Measurements from ENCODE around the gene PGM1.

Gene PGM1

DNA sequence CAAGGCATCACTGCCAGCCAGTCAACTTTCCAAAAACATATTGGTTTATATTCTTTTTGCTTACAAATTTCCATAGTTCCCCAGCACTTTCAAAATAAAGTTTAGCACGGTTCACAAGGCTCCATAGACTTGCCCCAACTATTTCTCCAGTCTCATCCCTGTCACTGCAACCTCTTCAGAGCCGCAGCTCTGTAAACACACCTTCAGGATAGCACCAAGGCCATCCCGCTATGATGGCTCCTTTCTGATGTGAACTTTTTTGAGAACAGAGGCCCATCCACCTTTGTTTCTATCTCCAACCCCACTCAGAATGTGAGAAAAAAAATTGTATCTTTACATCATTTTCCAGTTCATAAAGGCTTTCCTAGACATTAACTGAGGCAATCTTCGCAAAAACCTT lies 26.3 kb downstream of the PGM1 start:
- TF ChIP-seq, protein P1, sequence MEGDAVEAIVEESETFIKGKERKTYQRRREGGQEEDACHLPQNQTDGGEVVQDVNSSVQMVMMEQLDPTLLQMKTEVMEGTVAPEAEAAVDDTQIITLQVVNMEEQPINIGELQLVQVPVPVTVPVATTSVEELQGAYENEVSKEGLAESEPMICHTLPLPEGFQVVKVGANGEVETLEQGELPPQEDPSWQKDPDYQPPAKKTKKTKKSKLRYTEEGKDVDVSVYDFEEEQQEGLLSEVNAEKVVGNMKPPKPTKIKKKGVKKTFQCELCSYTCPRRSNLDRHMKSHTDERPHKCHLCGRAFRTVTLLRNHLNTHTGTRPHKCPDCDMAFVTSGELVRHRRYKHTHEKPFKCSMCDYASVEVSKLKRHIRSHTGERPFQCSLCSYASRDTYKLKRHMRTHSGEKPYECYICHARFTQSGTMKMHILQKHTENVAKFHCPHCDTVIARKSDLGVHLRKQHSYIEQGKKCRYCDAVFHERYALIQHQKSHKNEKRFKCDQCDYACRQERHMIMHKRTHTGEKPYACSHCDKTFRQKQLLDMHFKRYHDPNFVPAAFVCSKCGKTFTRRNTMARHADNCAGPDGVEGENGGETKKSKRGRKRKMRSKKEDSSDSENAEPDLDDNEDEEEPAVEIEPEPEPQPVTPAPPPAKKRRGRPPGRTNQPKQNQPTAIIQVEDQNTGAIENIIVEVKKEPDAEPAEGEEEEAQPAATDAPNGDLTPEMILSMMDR (IDR thresholded peaks at IDR 0.05) = no peak

DNA sequence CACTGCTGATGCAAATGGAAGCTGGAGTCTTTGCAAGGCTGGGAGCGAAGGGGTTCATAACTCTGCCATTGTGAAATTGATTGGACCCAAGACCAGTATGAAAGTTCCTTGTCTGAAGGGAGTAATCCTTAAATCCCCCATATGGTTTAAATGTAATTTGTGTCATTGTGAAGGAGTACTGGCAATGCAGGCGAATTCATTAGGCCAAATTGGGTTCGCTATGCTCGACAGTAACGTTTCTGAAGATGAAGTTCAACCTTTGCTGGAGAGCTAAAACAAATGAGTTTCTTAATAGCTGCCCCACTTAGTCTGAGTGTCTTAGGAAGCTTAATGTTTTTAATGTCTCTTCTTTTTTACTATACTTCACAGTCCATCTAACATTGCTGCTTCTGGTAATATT lies 27.5 kb downstream of the PGM1 start:
- TF ChIP-seq, protein P1 (IDR thresholded peaks at IDR 0.05) = no peak

DNA sequence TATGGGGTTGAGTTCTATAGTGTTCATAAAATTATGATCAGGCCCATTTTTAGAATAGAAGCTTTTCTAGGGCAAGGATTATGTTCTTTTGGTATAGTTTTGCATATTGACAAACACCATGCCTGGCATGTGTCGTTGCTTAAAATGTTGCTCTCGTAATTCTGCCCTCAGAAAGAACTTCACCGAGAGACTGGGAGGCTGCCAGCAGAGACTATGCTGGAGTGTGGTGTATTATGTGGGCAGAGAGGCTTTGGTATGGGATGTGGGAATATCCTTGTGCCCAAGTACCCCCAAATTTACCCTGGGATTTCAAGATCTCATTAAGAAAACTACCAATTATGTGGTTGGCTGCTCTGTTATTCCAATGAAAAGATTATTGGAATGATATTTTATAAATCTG lies 27.9 kb downstream of the PGM1 start:
- TF ChIP-seq, protein P1 (IDR thresholded peaks at IDR 0.05) = no peak

DNA sequence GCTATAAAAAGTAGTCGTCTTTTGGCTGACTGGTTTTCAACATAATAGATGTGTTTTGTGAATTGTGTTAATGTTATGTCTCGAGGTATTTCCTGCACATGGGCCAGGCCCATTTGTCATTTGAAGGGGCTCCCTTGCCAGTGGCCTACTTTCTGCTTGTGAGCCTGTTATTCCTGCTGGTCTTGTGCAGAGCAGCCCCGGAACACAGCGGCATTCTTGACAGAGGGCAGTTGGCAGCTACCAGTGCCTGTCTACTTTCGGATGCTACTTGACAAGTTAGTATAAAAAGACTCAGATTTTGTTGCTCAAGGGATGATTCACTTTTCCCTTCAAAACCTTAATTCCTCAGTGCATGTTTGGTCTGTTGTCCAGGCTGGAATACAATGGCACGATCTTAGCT lies 28.5 kb downstream of the PGM1 start:
- TF ChIP-seq, protein P1 (IDR thresholded peaks at IDR 0.05) = no peak

DNA sequence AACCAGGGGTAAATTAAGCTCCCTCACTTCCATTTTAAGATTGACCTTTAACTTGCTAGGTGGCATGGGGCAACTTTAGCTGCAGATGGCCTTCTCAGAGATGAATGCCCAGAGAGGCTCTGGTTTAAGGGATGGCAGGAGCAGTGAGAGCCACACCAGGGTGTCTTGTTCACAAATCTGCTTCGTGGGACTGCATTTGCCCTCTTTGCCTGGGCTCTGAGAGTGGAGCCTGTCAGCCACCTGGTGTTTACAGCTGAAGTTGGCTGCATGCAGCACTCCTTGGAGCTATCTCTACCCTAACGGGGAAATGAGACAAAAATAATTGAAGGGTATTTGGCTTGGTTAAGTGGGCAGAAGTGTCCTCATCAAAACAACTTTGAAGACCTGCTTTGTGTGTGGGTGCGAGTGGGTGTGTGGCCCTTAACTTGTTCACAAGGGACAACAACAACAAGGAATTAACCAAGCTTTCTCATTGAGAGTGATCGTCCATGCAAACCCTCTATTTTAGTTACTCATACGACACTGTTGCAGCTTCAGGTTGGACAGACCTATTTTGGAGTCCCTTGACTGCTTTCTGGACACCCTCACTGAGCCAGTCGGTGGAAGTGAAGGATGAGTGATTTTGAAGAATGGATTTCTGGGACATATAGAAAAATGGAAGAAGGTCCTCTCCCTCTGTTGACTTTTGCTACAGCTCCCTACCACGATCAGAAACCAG lies 29.8 kb downstream of the PGM1 start:
- TF ChIP-seq, protein P1 (IDR thresholded peaks at IDR 0.05) = no peak

DNA sequence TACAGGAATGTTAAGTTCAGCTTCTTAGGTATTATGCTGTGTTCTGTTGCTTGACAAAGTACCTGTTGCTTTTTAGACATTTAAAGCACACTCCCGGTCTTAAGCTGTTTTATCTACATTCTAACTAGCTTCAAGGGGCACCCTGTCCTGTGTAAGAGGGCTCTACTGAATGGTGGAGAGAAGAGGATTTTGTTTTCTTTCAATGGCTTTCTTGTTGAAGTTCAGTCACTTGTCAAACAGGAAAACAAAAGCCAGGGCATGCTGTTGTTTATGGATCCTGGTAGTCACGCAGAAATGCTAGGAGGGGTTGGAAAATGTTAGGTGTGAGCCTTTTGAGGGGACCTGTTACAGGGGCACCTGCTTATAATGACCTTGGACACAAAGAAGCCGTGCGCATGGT lies 30.7 kb downstream of the PGM1 start:
- TF ChIP-seq, protein P1 (IDR thresholded peaks at IDR 0.05) = no peak

DNA sequence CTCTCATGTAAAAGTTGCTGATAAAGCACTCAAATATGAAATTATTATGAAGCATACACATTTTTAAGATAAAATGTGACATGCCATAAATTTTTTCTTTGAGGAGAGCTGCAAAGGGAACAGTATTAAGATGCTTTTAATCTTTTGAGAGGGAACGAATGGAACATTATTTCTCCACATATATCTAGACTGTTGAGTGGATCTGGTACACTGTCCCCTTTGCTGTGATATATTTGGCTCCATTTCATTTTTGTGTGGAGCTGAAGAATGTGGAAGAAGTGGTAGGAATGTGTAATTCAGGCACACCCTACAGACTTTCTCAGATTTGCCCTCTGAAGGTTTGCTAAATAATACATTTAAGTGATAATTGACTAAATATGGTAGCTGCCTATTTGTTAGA lies 31.7 kb downstream of the PGM1 start:
- TF ChIP-seq, protein P1 (IDR thresholded peaks at IDR 0.05) = no peak

DNA sequence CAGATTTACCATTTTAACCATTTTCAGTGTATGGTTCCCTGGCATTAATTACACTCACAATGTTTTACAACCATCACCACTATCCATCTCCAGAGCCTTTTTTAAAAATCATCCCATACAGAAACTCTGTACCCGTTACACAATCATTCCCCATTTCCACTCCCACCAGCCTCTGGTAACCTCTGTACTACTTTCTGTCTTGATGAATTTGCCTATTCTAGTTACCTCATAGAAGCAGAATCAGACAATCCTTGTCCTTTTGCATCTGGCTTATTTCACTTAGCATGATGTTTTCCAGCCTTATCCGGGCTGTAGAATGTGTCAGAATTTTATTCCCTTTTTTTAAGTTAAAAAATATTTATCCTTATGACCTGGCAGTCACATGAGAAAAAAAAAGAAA lies 33.0 kb downstream of the PGM1 start:
- TF ChIP-seq, protein P1 (IDR thresholded peaks at IDR 0.05) = no peak

Data from LNCAP (cell line).